Measurements from ENCODE around the gene MYCBP2.
"Not testable (repeated sequence)": the region's sequence is repeated elsewhere in the genome, so short reads cannot be mapped to it uniquely, and the experiment has no call there.

Gene MYCBP2

DNA sequence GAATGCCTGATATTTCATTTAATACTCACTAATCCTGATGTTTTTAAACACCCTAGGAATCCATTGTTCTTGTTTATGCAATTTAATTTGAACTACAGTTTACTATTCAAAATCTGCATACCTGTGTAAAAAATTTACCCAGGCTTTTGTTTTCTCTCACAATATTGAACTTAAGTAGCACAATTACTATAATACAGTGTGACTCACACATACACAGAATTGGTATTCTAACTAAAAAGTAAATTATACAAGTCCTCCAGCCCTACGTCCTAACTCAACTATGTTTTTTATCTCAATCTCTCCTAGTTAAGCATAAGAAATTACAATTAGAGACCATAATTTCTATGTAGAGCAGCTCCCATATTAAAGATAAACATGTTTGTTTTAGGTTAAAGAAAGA lies 41.8 kb downstream of the MYCBP2 start:
- Histone ChIP-seq H3K27me3 (ENCODE audit: insufficient read depth, insufficient read length) (no peaks in the 10 kb centered on the region), H3K4me1 (ENCODE audit: insufficient read depth, insufficient read length) (no peaks in the 10 kb centered on the region), H3K4me3 (ENCODE audit: insufficient read length, low read depth) (no peak overlapping the region), H3K9me3 (ENCODE audit: insufficient read depth, low read length) (no peaks in the 10 kb centered on the region), H3K36me3 (ENCODE audit: insufficient read depth, insufficient read length, low read length) (peaks cover 6% of the 10 kb centered on the region), H3K9ac (ENCODE audit: insufficient read length, low read depth) (no peak overlapping the region)
- DNase-seq (ENCODE audit: low read depth, low spot score), result no peak
- TF ChIP-seq ZNF274 (IDR thresholded peaks at IDR 0.05; ENCODE audit: low read depth, low read length), result no peak

DNA sequence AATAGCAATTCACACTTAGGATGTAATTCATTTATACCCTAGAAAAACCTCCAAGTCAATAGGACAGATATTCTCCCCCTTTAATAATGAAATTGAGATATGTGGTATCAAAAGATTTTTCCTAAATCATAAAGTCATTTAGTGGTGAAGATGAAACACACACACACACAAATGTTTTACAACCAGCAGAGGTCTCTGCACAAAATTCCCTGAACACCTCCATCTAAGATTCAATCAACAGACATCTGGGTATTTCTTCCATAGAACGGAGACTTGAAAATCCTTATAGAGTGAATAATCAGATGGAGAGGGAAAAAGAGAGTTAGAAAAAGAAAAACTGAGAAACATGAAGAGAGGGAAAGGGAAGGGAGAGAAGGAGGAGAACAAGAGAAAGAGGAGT lies 52.8 kb downstream of the MYCBP2 start:
- Histone ChIP-seq H3K9me3 (ENCODE audit: insufficient read depth, low read length) (no peaks in the 10 kb centered on the region), H3K4me1 (ENCODE audit: insufficient read depth, insufficient read length) (no peaks in the 10 kb centered on the region), H3K27me3 (ENCODE audit: insufficient read depth, insufficient read length) (no peaks in the 10 kb centered on the region), H3K36me3 (ENCODE audit: insufficient read depth, insufficient read length, low read length) (peaks cover 16% of the 10 kb centered on the region), H3K9ac (ENCODE audit: insufficient read length, low read depth) (no peak overlapping the region), H3K4me3 (ENCODE audit: insufficient read length, low read depth) (no peak overlapping the region)
- DNase-seq (ENCODE audit: low read depth, low spot score), result no peak
- TF ChIP-seq YY1 (IDR thresholded peaks at IDR 0.05; ENCODE audit: insufficient read depth, insufficient read length), result no peak
- TF ChIP-seq SUZ12 (IDR thresholded peaks at IDR 0.05; ENCODE audit: extremely low read depth, insufficient read depth, insufficient read length), result no peak
- no peak for TF ChIP-seq ZNF274 (IDR thresholded peaks at IDR 0.05; ENCODE audit: low read depth, low read length)

GRCh38 chr13:77269141-77269540 lies 57.8 kb downstream of the MYCBP2 start:
- TF ChIP-seq ZNF274 (IDR thresholded peaks at IDR 0.05; ENCODE audit: low read depth, low read length) (no peak), YY1 (IDR thresholded peaks at IDR 0.05; ENCODE audit: insufficient read depth, insufficient read length) (no peak), SUZ12 (IDR thresholded peaks at IDR 0.05; ENCODE audit: extremely low read depth, insufficient read depth, insufficient read length) (no peak)
- Histone ChIP-seq H3K36me3 (ENCODE audit: insufficient read depth, insufficient read length, low read length) (peaks cover 20% of the 10 kb centered on the region), H3K27me3 (ENCODE audit: insufficient read depth, insufficient read length) (no peaks in the 10 kb centered on the region), H3K4me1 (ENCODE audit: insufficient read depth, insufficient read length) (no peaks in the 10 kb centered on the region), H3K9me3 (ENCODE audit: insufficient read depth, low read length) (no peaks in the 10 kb centered on the region), H3K4me3 (ENCODE audit: insufficient read length, low read depth) (no peak overlapping the region), H3K9ac (ENCODE audit: insufficient read length, low read depth) (no peak overlapping the region)
- no peak for DNase-seq (ENCODE audit: low read depth, low spot score)

DNA sequence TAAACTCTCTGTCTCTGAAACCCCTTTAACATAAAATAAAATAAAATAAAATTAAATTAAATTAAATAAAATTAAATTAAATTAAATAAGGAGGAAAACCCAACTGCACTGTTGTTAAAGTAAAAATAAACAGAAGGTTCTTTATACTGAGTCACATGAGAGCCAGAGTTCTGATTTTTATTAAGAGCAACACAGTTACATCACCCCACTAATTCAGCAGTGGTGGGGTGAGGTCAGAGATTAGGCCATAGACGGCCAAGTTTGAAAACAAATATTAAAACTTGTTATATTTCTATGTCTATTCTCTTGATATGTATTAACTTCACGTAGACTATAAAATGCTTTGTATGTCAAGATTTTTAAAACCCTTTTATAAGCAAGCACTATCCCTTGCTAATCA lies 59.5 kb downstream of the MYCBP2 start:
- no peaks in the 10 kb centered on the region for H3K4me1 ChIP-seq (ENCODE audit: insufficient read depth, insufficient read length)
- peaks cover 9% of the 10 kb centered on the region for H3K36me3 ChIP-seq (ENCODE audit: insufficient read depth, insufficient read length, low read length)
- H3K27me3 ChIP-seq (ENCODE audit: insufficient read depth, insufficient read length), result no peaks in the 10 kb centered on the region
- no peak for DNase-seq (ENCODE audit: low read depth, low spot score)
- no peak overlapping the region for H3K4me3 ChIP-seq (ENCODE audit: insufficient read length, low read depth)
- no peak overlapping the region for H3K9ac ChIP-seq (ENCODE audit: insufficient read length, low read depth)
- TF ChIP-seq YY1 (IDR thresholded peaks at IDR 0.05; ENCODE audit: insufficient read depth, insufficient read length) (no peak), ZNF274 (IDR thresholded peaks at IDR 0.05; ENCODE audit: low read depth, low read length) (no peak), SUZ12 (IDR thresholded peaks at IDR 0.05; ENCODE audit: extremely low read depth, insufficient read depth, insufficient read length) (no peak)
- no peaks in the 10 kb centered on the region for H3K9me3 ChIP-seq (ENCODE audit: insufficient read depth, low read length)

DNA sequence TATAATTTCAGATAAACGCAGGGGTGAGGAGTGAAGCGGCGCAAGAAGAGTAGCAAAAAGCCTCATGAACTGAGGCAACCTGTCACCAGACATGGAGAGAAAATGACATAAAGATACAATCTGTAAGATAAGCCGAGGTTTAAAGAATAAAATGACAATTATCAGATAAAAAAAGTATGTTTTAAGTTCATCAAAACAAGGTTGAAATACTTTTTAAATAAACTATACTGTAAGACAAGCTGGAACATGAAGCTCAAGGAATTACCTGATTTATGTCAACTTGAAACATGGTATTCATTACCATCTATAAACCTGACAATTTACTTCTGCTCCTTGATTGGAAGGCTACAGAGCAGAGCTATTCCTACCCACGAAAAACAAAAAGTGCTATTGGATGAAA lies 61.6 kb downstream of the MYCBP2 start:
- H3K4me3 ChIP-seq (ENCODE audit: insufficient read length, low read depth), result no peak overlapping the region
- TF ChIP-seq SUZ12 (IDR thresholded peaks at IDR 0.05; ENCODE audit: extremely low read depth, insufficient read depth, insufficient read length) (no peak), ZNF274 (IDR thresholded peaks at IDR 0.05; ENCODE audit: low read depth, low read length) (no peak), YY1 (IDR thresholded peaks at IDR 0.05; ENCODE audit: insufficient read depth, insufficient read length) (no peak)
- no peak overlapping the region for H3K9ac ChIP-seq (ENCODE audit: insufficient read length, low read depth)
- DNase-seq (ENCODE audit: low read depth, low spot score), result no peak
- H3K27me3 ChIP-seq (ENCODE audit: insufficient read depth, insufficient read length), result no peaks in the 10 kb centered on the region
- no peaks in the 10 kb centered on the region for H3K9me3 ChIP-seq (ENCODE audit: insufficient read depth, low read length)
- peaks cover 7% of the 10 kb centered on the region for H3K36me3 ChIP-seq (ENCODE audit: insufficient read depth, insufficient read length, low read length)
- H3K4me1 ChIP-seq (ENCODE audit: insufficient read depth, insufficient read length), result no peaks in the 10 kb centered on the region

DNA sequence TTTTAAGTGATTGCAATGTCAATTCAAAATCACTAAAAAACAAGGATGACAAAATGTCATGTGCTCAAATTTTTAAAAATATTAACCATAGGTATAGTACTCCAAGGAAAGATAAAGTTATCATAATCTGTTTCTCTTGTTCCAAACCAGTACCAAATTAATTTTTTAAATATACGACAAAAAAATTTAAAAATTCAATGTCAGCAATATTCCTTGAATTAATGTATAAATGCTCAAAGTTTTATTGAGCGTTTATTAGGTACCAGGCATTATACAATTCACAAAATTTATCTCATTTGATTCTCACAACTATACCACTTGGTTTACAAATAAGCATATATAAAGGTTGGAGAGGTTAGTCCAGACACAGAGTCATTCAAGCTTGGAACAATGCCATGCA lies 64.7 kb downstream of the MYCBP2 start:
- H3K36me3 ChIP-seq (ENCODE audit: insufficient read depth, insufficient read length, low read length), result peaks cover 7% of the 10 kb centered on the region
- H3K9ac ChIP-seq (ENCODE audit: insufficient read length, low read depth), result no peak overlapping the region
- H3K4me1 ChIP-seq (ENCODE audit: insufficient read depth, insufficient read length), result no peaks in the 10 kb centered on the region
- H3K9me3 ChIP-seq (ENCODE audit: insufficient read depth, low read length), result no peaks in the 10 kb centered on the region
- no peak overlapping the region for H3K4me3 ChIP-seq (ENCODE audit: insufficient read length, low read depth)
- no peaks in the 10 kb centered on the region for H3K27me3 ChIP-seq (ENCODE audit: insufficient read depth, insufficient read length)
- TF ChIP-seq YY1 (IDR thresholded peaks at IDR 0.05; ENCODE audit: insufficient read depth, insufficient read length) (no peak), SUZ12 (IDR thresholded peaks at IDR 0.05; ENCODE audit: extremely low read depth, insufficient read depth, insufficient read length) (no peak)
- no peak for DNase-seq (ENCODE audit: low read depth, low spot score)

GRCh38 chr13:77250975-77251374 lies 75.9 kb downstream of the MYCBP2 start:
- Histone ChIP-seq H3K9me3 (ENCODE audit: insufficient read depth, low read length) (no peaks in the 10 kb centered on the region), H3K4me3 (ENCODE audit: insufficient read length, low read depth) (no peak overlapping the region), H3K4me1 (ENCODE audit: insufficient read depth, insufficient read length) (no peaks in the 10 kb centered on the region), H3K9ac (ENCODE audit: insufficient read length, low read depth) (no peak overlapping the region), H3K27me3 (ENCODE audit: insufficient read depth, insufficient read length) (no peaks in the 10 kb centered on the region), H3K36me3 (ENCODE audit: insufficient read depth, insufficient read length, low read length) (peaks cover 3% of the 10 kb centered on the region)
- no peak for DNase-seq (ENCODE audit: low read depth, low spot score)
- TF ChIP-seq YY1 (IDR thresholded peaks at IDR 0.05; ENCODE audit: insufficient read depth, insufficient read length), result no peak
- TF ChIP-seq SUZ12 (IDR thresholded peaks at IDR 0.05; ENCODE audit: extremely low read depth, insufficient read depth, insufficient read length), result no peak
- TF ChIP-seq ZNF274 (IDR thresholded peaks at IDR 0.05; ENCODE audit: low read depth, low read length), result no peak

DNA sequence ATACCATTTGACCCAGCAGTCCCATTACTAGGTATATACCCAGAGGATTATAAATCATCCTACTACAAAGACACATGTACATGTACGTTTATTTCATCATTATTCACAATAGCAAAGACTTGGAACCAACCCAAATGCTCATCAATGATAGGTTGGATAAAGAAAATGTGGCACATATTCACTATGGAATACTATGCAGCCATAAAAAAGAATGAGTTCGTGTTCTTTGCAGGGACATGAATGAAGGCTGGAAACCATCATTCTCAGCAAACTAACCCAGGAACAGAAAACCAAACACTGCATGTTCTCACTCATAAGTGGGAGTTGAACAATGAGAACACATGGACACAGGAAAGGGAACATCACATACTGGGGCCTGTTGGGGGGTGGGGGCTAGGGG lies 81.7 kb downstream of the MYCBP2 start:
- H3K9ac ChIP-seq (ENCODE audit: insufficient read length, low read depth); H3K4me3 ChIP-seq (ENCODE audit: insufficient read length, low read depth); H3K27me3 ChIP-seq (ENCODE audit: insufficient read depth, insufficient read length): not testable (repeated sequence)

More for the DNA sequence above, 81.7 kb downstream of the MYCBP2 start:
- DNase-seq (ENCODE audit: low read depth, low spot score); H3K9me3 ChIP-seq (ENCODE audit: insufficient read depth, low read length); H3K4me1 ChIP-seq (ENCODE audit: insufficient read depth, insufficient read length); H3K36me3 ChIP-seq (ENCODE audit: insufficient read depth, insufficient read length, low read length): not testable (repeated sequence)
